Karpas-422 (cell line): ENCODE results near the gene HIGD2A. TPM values are rescaled to one million over a fixed set of nuclear protein-coding genes. Genes with fewer than 3 reads are reported as not detected.

Experiments
- DNase-seq: peaks from one replicate; pipeline ENCODE4 v3.0.0-alpha.2; 2015
- H2AFZ ChIP-seq: fragments of 200-600 bp; sonication (generic); 2 replicates; pipeline ENCODE4 v1.6.1; 2014; ENCODE audit warnings: antibody characterized with exemption, low read length, mixed read lengths
- H3K27ac ChIP-seq: fragments of 200-600 bp; sonication (generic); 2 replicates; pipeline ENCODE4 v1.5.1; 2014; ENCODE audit warnings: mild to moderate bottlenecking, low read length, moderate library complexity
- H3K27me3 ChIP-seq: fragments of 200-600 bp; sonication (generic); 2 replicates; pipeline ENCODE4 v1.6.1; 2014; ENCODE audit warnings: low read length, mixed read lengths
- H3K36me3 ChIP-seq: fragments of 200-600 bp; sonication (generic); 2 replicates; pipeline ENCODE4 v1.6.1; 2014; ENCODE audit warnings: low read length, mixed read lengths; ENCODE audit not compliant: insufficient read depth
- H3K4me1 ChIP-seq: fragments of 200-600 bp; sonication (generic); 2 replicates; pipeline ENCODE4 v1.6.1; 2014; ENCODE audit warnings: mild to moderate bottlenecking, low read length, mixed read lengths
- H3K4me2 ChIP-seq: fragments of 200-600 bp; sonication (generic); 2 replicates; pipeline ENCODE4 v1.6.1; 2014; ENCODE audit warnings: low read length, low read depth, mild to moderate bottlenecking; ENCODE audit not compliant: poor library complexity, severe bottlenecking
- H3K4me3 ChIP-seq: fragments of 200-600 bp; sonication (generic); 2 replicates; pipeline ENCODE4 v1.5.1; 2014; ENCODE audit warnings: mild to moderate bottlenecking, antibody characterized with exemption, low read length, mixed read lengths
- H3K79me2 ChIP-seq: fragments of 200-600 bp; sonication (generic); 2 replicates; pipeline ENCODE4 v1.6.1; 2014; ENCODE audit warnings: mild to moderate bottlenecking, low read length, mixed read lengths
- H3K9ac ChIP-seq: fragments of 200-600 bp; sonication (generic); 2 replicates; pipeline ENCODE4 v1.6.0; 2014; ENCODE audit warnings: low read length
- H3K9me2 ChIP-seq: fragments of 200-600 bp; sonication (generic), shearing (Covaris generic); replicated peaks from 2 replicates; pipeline ENCODE4 v1.6.0; 2014; ENCODE audit warnings: mild to moderate bottlenecking, low read length, moderate library complexity; ENCODE audit not compliant: insufficient read depth
- H3K9me3 ChIP-seq: fragments of 300-700, 200-600 bp; sonication (generic); 2 replicates; pipeline ENCODE4 v1.6.1; 2014; ENCODE audit warnings: low read length, mixed read lengths
- H4K20me1 ChIP-seq: fragments of 200-600 bp; sonication (generic); 2 replicates; pipeline ENCODE4 v1.6.1; 2014; ENCODE audit warnings: mild to moderate bottlenecking, antibody characterized with exemption, low read length, low read depth; ENCODE audit not compliant: insufficient read depth
- total RNA-seq: library from RNA; depleted of rRNA; stranded (reverse); fragments of >200 nt; shearing (Covaris generic); gene quantifications from 2 replicates; pipeline ENCODE4 v1.2.3, GENCODE V29; 2014; ENCODE audit warnings: low replicate concordance

Gene HIGD2A
- total RNA-seq, 1 experiment from 2014 or later, result 207 TPM

DNA sequence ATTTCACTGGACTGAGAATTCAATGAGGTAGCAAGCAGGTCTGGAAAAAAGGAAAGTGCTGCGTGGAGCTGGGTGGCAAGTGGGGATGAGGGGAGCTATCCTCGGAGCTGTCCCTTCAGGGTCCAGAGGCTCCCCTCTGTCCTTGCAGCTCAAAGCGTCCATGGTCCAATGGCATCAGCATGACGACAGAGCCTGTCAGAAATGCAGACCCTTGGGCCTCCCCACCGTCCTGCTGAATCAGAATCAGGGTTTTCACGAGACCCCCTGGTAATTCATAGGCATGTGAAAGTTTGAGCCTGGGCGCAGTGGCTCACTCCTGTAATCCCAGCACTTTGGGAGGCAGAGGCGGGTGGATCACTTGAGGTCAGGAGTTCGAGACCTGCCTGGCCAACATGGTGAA, 5.5 kb downstream of the HIGD2A start:
- Histone ChIP-seq H3K79me2 (peaks cover 23% of the 10 kb centered on the region), H3K9me2 (no peaks in the 10 kb centered on the region), H3K36me3 (no peaks in the 10 kb centered on the region), H3K9me3 (no peaks in the 10 kb centered on the region), H3K4me2 (no peak overlapping the region), H3K27ac (no peak overlapping the region), H3K4me1 (peaks cover 10% of the 10 kb centered on the region), H3K4me3 (no peak overlapping the region), H3K9ac (no peak overlapping the region), H2AFZ (no peak overlapping the region), H4K20me1 (no peaks in the 10 kb centered on the region), H3K27me3 (no peaks in the 10 kb centered on the region)
- no peak for DNase-seq

DNA sequence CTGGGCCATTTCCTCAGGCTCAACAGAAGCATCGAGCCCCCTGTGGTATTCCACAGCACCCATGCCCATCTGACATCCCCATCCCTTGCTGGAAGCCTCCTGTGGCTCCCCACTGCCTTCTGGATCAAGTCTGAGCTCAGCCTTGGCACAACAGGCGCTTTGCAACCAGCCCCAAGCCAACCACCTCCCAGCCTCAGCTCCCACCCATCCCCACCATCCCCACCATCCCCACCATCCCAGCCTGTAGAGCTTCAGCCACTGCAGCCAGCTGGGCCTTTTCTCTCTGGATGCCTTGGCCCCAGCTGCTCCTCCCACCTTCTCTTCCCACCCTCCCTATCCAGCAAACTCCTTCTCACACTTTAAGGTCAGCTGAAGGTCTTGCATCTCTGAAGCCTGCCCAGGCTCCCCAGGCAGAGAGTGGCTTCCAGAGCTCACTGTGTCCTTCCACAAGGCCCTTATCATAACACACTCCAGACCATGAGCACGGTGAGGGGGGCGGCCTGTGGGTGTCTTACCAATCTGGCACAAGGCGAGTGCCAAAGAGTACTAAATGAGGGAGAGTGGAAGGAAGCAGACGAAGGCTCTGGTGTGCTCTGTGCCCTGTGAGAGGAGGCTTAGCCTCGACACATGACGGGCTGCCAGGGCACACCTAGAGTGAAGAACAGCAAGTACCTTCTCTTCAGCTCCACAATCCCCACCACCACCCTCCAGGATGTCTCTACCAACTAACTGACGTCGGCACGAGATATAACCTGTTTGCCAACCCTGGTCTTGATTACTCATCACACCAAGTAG, 6.5 kb downstream of the HIGD2A start:
- Histone ChIP-seq H3K9me2 (no peaks in the 10 kb centered on the region), H3K36me3 (no peaks in the 10 kb centered on the region), H3K4me1 (peaks cover 3% of the 10 kb centered on the region; the same call in 1 of the 2 replicates), H3K9ac (no peak overlapping the region), H3K9me3 (no peaks in the 10 kb centered on the region), H2AFZ (no peak overlapping the region), H3K27me3 (no peaks in the 10 kb centered on the region), H3K4me2 (no peak overlapping the region), H4K20me1 (no peaks in the 10 kb centered on the region), H3K79me2 (peaks cover 13% of the 10 kb centered on the region), H3K27ac (no peak overlapping the region), H3K4me3 (no peak overlapping the region)
- no peak for DNase-seq

DNA sequence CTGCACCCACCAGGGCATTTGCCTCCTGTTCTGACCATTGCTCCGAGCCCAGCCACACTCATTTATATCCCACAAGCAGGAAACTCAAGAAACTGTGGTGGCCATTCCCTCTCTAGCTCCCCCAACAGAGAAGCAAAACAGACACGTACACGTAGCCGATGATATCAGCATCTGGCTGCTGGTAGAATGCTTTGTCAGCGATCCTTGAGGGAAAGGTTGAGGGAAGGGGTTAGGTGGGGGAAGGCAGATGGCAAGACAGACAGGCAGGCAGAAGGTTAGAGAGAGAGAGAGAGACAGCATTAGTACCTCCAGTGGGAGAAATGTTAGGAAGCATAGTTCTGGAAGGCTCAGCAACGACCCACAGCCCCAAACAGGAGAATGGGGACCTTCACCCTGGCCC, 7.8 kb downstream of the HIGD2A start:
- H3K9ac ChIP-seq, result no peak overlapping the region
- H3K79me2 ChIP-seq, result peaks cover under 1% of the 10 kb centered on the region; the same call in 1 of the 2 replicates
- no peaks in the 10 kb centered on the region for H3K27me3 ChIP-seq
- H3K27ac ChIP-seq, result no peak overlapping the region
- H3K4me3 ChIP-seq, result no peak overlapping the region
- no peak for DNase-seq
- H2AFZ ChIP-seq, result no peak overlapping the region
- H4K20me1 ChIP-seq, result no peaks in the 10 kb centered on the region
- H3K9me3 ChIP-seq, result no peaks in the 10 kb centered on the region
- H3K36me3 ChIP-seq, result no peaks in the 10 kb centered on the region
- H3K9me2 ChIP-seq, result no peaks in the 10 kb centered on the region
- H3K4me2 ChIP-seq, result no peak overlapping the region
- no peaks in the 10 kb centered on the region for H3K4me1 ChIP-seq

- no peaks in the 10 kb centered on the region for H3K27me3 ChIP-seq
- no peaks in the 10 kb centered on the region for H3K9me3 ChIP-seq
- H3K27ac ChIP-seq, result no peak overlapping the region
- no peaks in the 10 kb centered on the region for H3K36me3 ChIP-seq
- H3K4me2 ChIP-seq, result no peak overlapping the region
- no peaks in the 10 kb centered on the region for H4K20me1 ChIP-seq
- H3K9ac ChIP-seq, result no peak overlapping the region
- no peaks in the 10 kb centered on the region for H3K79me2 ChIP-seq
- H2AFZ ChIP-seq, result no peak overlapping the region
- H3K4me1 ChIP-seq, result no peaks in the 10 kb centered on the region
- H3K4me3 ChIP-seq, result no peak overlapping the region
- no peak for DNase-seq
- H3K9me2 ChIP-seq, result no peaks in the 10 kb centered on the region
Measured at GRCh38 chr5:176397736-176398420, 9.3 kb downstream of the HIGD2A start.

- no peaks in the 10 kb centered on the region for H4K20me1 ChIP-seq
- no peaks in the 10 kb centered on the region for H3K79me2 ChIP-seq
- no peak overlapping the region for H3K9ac ChIP-seq
- H3K4me3 ChIP-seq, result no peak overlapping the region
- H3K4me2 ChIP-seq, result no peak overlapping the region
- no peaks in the 10 kb centered on the region for H3K27me3 ChIP-seq
- H3K27ac ChIP-seq, result no peak overlapping the region
- no peak overlapping the region for H2AFZ ChIP-seq
- DNase-seq, result no peak
- no peaks in the 10 kb centered on the region for H3K9me2 ChIP-seq
- no peaks in the 10 kb centered on the region for H3K36me3 ChIP-seq
- no peaks in the 10 kb centered on the region for H3K4me1 ChIP-seq
- H3K9me3 ChIP-seq, result no peaks in the 10 kb centered on the region
Measured at GRCh38 chr5:176400382-176401156, 12.0 kb downstream of the HIGD2A start.

- Histone ChIP-seq H4K20me1 (no peaks in the 10 kb centered on the region), H3K9me2 (no peaks in the 10 kb centered on the region), H3K36me3 (no peaks in the 10 kb centered on the region), H3K4me2 (no peak overlapping the region), H3K4me3 (no peak overlapping the region), H3K9ac (no peak overlapping the region), H3K79me2 (no peaks in the 10 kb centered on the region), H3K27ac (no peak overlapping the region), H3K27me3 (no peaks in the 10 kb centered on the region), H3K4me1 (no peaks in the 10 kb centered on the region), H3K9me3 (no peaks in the 10 kb centered on the region), H2AFZ (no peak overlapping the region)
- no peak for DNase-seq
Measured at GRCh38 chr5:176401281-176402205, 13.0 kb downstream of the HIGD2A start.

- 0 out of 2 replicates have a peak, but pooled peaks cover 4% of the 10 kb centered on the region for H3K36me3 ChIP-seq
- no peaks in the 10 kb centered on the region for H3K9me3 ChIP-seq
- H3K9me2 ChIP-seq, result no peaks in the 10 kb centered on the region
- no peaks in the 10 kb centered on the region for H3K27me3 ChIP-seq
- no peak overlapping the region for H2AFZ ChIP-seq
- no peak overlapping the region for H3K4me2 ChIP-seq
- no peak for DNase-seq
- H3K4me3 ChIP-seq, result no peak overlapping the region
- no peak overlapping the region for H3K27ac ChIP-seq
- H4K20me1 ChIP-seq, result no peaks in the 10 kb centered on the region
- no peaks in the 10 kb centered on the region for H3K79me2 ChIP-seq
- no peak overlapping the region for H3K9ac ChIP-seq
- H3K4me1 ChIP-seq, result no peaks in the 10 kb centered on the region
Measured at GRCh38 chr5:176405656-176406435, 17.3 kb downstream of the HIGD2A start.
